Skin epidermis (tissue), 12 donors: ENCODE measurements around the gene CNTNAP5.

Experiments
- H3K27ac ChIP-seq, 21 experiments: fragments of 200-600 bp; sonication (generic) in 11 of 21; one replicate each; pipeline ENCODE4 v1.5.0; 2020; ENCODE audit warnings: mild to moderate bottlenecking in 3 of 21, inconsistent platforms in 2 of 21, moderate library complexity in 2 of 21
- H3K4me3 ChIP-seq, 7 experiments: fragments of 200-600 bp; sonication (generic) in 2 of 7; one replicate each; pipeline ENCODE4 v1.5.0; 2020; ENCODE audit warnings: inconsistent platforms in 2 of 7, mild to moderate bottlenecking in 2 of 7, moderate library complexity in 1 of 7

The CNTNAP5 gene

GRCh38 chr2:124908411-124908810 is 883.3 kb downstream of the CNTNAP5 start:
- Histone ChIP-seq H3K4me3 (no peak overlapping the region), H3K27ac (no peak overlapping the region)

GRCh38 chr2:124911560-124911959 is 886.5 kb downstream of the CNTNAP5 start:
- Histone ChIP-seq H3K27ac (no peak overlapping the region), H3K4me3 (no peak overlapping the region)

DNA sequence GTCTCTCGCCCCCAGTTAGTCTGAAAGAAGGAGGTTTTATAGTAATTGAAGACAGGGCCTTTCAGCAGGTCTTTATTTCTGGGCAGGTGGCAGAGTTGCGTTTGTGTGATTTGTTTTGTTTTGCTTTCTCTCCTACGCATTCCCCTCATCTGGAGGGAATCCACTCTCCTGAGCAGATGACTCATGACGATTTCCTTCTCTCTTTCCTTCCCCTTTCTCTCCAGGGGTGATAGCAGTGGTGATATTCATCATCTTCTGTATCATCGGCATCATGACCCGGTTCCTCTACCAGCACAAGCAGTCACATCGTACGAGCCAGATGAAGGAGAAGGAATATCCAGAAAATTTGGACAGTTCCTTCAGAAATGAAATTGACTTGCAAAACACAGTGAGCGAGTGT is 888.8 kb downstream of the CNTNAP5 start:
- no peak overlapping the region for H3K4me3 ChIP-seq

GRCh38 chr2:124915567-124915966 is 890.5 kb downstream of the CNTNAP5 start:
- H3K27ac ChIP-seq, result no peak overlapping the region
- H3K4me3 ChIP-seq, result no peak overlapping the region

More for the DNA sequence above, 888.8 kb downstream of the CNTNAP5 start:
- H3K27ac ChIP-seq, result no peak overlapping the region

DNA sequence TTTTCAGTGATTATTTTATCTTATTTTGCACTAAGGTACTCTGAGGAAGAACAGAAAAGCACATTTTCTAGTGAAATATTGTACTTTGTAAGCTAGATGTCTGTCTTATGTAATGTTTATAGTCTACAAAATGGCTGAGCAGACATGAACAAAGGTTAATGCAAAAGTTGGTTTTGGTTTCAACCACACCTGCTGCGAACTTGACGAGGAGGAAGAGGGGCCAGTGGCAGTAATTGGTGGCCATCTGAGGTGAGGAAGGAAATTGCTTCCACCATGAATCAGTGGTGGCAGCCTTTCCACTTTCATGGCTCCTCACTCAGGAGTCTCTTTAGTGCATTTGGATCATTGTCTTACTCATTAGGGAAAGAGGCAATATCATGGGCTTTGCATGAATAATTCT is 894.2 kb downstream of the CNTNAP5 start:
- Histone ChIP-seq H3K27ac (no peak overlapping the region), H3K4me3 (no peak overlapping the region)

- Histone ChIP-seq H3K4me3 (no peak overlapping the region), H3K27ac (no peak overlapping the region)
Measured at GRCh38 chr2:124920448-124920847, 895.4 kb downstream of the CNTNAP5 start.

GRCh38 chr2:124921191-124921590 is 896.1 kb downstream of the CNTNAP5 start:
- Histone ChIP-seq H3K27ac (no peak overlapping the region), H3K4me3 (no peak overlapping the region)

- H3K27ac ChIP-seq, result no peak overlapping the region
- no peak overlapping the region for H3K4me3 ChIP-seq
Measured at GRCh38 chr2:124923097-124923496, 898.0 kb downstream of the CNTNAP5 start.

DNA sequence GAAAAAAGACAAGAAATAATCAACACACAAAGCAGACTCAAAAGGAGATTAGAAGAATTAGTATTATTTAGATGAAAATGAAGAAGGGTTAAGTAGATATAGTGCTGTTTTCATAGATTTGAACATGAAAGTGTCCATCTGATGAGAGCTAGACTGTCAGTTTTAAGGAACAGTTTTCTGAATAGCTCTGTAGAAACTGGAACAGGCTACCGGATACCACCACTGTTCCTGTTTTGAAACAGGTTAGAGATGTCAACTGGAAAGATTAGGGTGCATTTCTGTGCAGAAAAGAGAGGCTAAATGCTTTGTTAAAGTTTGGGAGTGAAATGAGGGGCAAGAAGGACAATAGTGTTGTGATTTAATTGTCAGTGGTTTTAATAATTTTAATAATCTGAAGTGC is 908.8 kb downstream of the CNTNAP5 start:
- H3K4me3 ChIP-seq, result no peak overlapping the region
- H3K27ac ChIP-seq, result no peak overlapping the region

- H3K27ac ChIP-seq, result no peak overlapping the region
- H3K4me3 ChIP-seq, result no peak overlapping the region
Measured at GRCh38 chr2:124953921-124954320, 928.8 kb downstream of the CNTNAP5 start.

GRCh38 chr2:124959581-124959980 is 934.5 kb downstream of the CNTNAP5 start:
- Histone ChIP-seq H3K4me3 (no peak overlapping the region), H3K27ac (no peak overlapping the region)

DNA sequence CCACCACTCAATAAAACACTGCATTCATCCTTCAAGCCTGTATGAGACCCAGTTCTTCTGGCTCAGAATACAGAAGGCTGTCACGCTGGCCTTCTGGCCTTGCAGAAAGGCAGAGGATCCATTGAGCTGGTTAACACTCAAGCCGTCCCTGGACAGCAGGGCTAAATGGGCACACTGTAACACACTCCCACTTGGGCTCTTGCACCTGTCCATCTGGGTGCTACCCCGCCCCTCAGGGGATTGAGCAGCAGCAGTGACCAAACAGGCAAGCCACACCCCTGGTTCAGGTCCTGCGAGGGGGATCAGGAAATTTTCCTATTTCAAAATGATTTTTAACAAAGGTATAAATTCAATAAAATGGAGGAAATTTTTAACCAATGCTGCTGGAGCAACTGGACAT is 936.0 kb downstream of the CNTNAP5 start:
- Histone ChIP-seq H3K27ac (no peak overlapping the region), H3K4me3 (no peak overlapping the region)
